CD14-positive monocyte (primary cell): ENCODE results near the gene ATRX. TPM values are rescaled to one million over a fixed set of nuclear protein-coding genes. Genes with fewer than 3 reads are reported as not detected.
"Not testable (repeated sequence)": the region's sequence is repeated elsewhere in the genome, so short reads cannot be mapped to it uniquely, and the experiment has no call there.

Source experiments
- DNase-seq, 3 donors: peaks; one replicate each; pipeline ENCODE4 v3.0.0-alpha.2; 2011 to 2022
- H2AFZ ChIP-seq: 2 replicates; pipeline ENCODE4 v1.6.0; 2012; ENCODE audit warnings: mild to moderate bottlenecking, low read depth, low read length, inconsistent platforms; ENCODE audit not compliant: insufficient read depth, poor library complexity, severe bottlenecking
- H3K27ac ChIP-seq, 2 donors: 1 replicate in 1 of 2; 2 replicates in 1 of 2; pipeline ENCODE4 v1.5.1; 2012 to 2013; ENCODE audit warnings: low read length in 2 of 2, control low read depth in 1 of 2, inconsistent platforms in 1 of 2, low read depth in 1 of 2, mild to moderate bottlenecking in 1 of 2
- H3K27me3 ChIP-seq, 2 donors: one replicate each; pipeline versions ENCODE4 v1.6.0 to v1.6.1; 2011 to 2013; ENCODE audit warnings: low read length in 2 of 2; ENCODE audit not compliant: control insufficient read depth in 2 of 2, insufficient read depth in 2 of 2
- H3K36me3 ChIP-seq, 2 donors: replicated peaks in 1 of 2; 1 replicate in 1 of 2; 2 replicates in 1 of 2; pipeline versions ENCODE4 v1.5.1 to v1.6.1; 2012 to 2013; ENCODE audit warnings: low read length in 2 of 2, control low read depth in 1 of 2, inconsistent platforms in 1 of 2, mild to moderate bottlenecking in 1 of 2; ENCODE audit not compliant: insufficient read depth in 2 of 2, control insufficient read depth in 1 of 2
- H3K4me1 ChIP-seq, 2 donors: 1 replicate in 1 of 2; 2 replicates in 1 of 2; pipeline versions ENCODE4 v1.5.1 to v1.6.1; 2012 to 2013; ENCODE audit warnings: low read length in 2 of 2, control low read depth in 1 of 2, inconsistent platforms in 1 of 2, mild to moderate bottlenecking in 1 of 2, moderate library complexity in 1 of 2; ENCODE audit not compliant: insufficient read depth in 2 of 2, control insufficient read depth in 1 of 2
- H3K4me2 ChIP-seq: replicated peaks from 2 replicates; pipeline ENCODE3; 2012; ENCODE audit warnings: low read length, moderate library complexity, mild to moderate bottlenecking; ENCODE audit not compliant: poor library complexity, severe bottlenecking; ENCODE audit errors: extremely low read depth
- H3K4me3 ChIP-seq, 3 experiments: fragments of 200-600 bp in 1 of 3; sonication (generic) in 1 of 3; replicated peaks in 1 of 3; 1 replicate in 2 of 3; 2 replicates in 1 of 3; pipeline ENCODE4 v1.5.1; 2011 to 2013; ENCODE audit warnings: low read length in 3 of 3, mild to moderate bottlenecking in 3 of 3, control low read depth in 2 of 3, low read depth in 2 of 3, inconsistent platforms in 1 of 3, moderate library complexity in 1 of 3
- H3K79me2 ChIP-seq: 2 replicates; pipeline ENCODE4 v1.6.0; 2012; ENCODE audit warnings: mild to moderate bottlenecking, control low read depth, inconsistent platforms, low read length, moderate library complexity; ENCODE audit not compliant: insufficient read depth
- H3K9ac ChIP-seq: 2 replicates; pipeline ENCODE4 v1.6.0; 2017; ENCODE audit warnings: low read length, mild to moderate bottlenecking; ENCODE audit not compliant: insufficient read depth, poor library complexity, severe bottlenecking
- H3K9me3 ChIP-seq, 2 donors: replicated peaks in 1 of 2; 1 replicate in 1 of 2; 2 replicates in 1 of 2; pipeline versions ENCODE4 v1.5.1 to v1.6.1; 2012 to 2013; ENCODE audit warnings: low read length in 2 of 2, control low read depth in 1 of 2; ENCODE audit not compliant: control insufficient read depth in 1 of 2, insufficient read depth in 1 of 2
- H4K20me1 ChIP-seq: 2 replicates; pipeline ENCODE4 v1.6.0; 2012; ENCODE audit warnings: mild to moderate bottlenecking, low read length, control low read depth, moderate library complexity; ENCODE audit not compliant: insufficient read depth
- H3K27ac Mint-ChIP-seq, 7 donors: one replicate each; pipeline ENCODE4 v1.8.0; 2020; ENCODE audit warnings: mild to moderate bottlenecking in 7 of 7, mixed read lengths in 7 of 7, moderate library complexity in 6 of 7, inconsistent platforms in 2 of 7
- H3K27me3 Mint-ChIP-seq, 3 donors: one replicate each; pipeline ENCODE4 v1.8.0; 2021 to 2022; ENCODE audit warnings: low read depth in 3 of 3, mild to moderate bottlenecking in 3 of 3, mixed read lengths in 3 of 3, moderate library complexity in 3 of 3, inconsistent platforms in 1 of 3
- H3K36me3 Mint-ChIP-seq, 2 donors: one replicate each; pipeline ENCODE4 v1.8.0; 2020; ENCODE audit warnings: mixed read lengths in 2 of 2, inconsistent platforms in 1 of 2, mild to moderate bottlenecking in 1 of 2
- H3K4me1 Mint-ChIP-seq: one replicate; pipeline ENCODE4 v1.8.0; 2020; ENCODE audit warnings: mild to moderate bottlenecking, mixed read lengths
- H3K4me3 Mint-ChIP-seq, 2 donors: one replicate each; pipeline ENCODE4 v1.8.0; 2020; ENCODE audit warnings: mild to moderate bottlenecking in 2 of 2, mixed read lengths in 2 of 2, moderate library complexity in 1 of 2
- H3K9me3 Mint-ChIP-seq, 7 donors: one replicate each; pipeline ENCODE4 v1.8.0; 2020 to 2022; ENCODE audit warnings: mixed read lengths in 7 of 7, mild to moderate bottlenecking in 6 of 7, moderate library complexity in 6 of 7, inconsistent platforms in 2 of 7
- WGBS: methylation state at CpG from one replicate; pipeline ENCODE4 v1.1.5; 2013; ENCODE audit warnings: missing lambda C conversion rate; ENCODE audit not compliant: insufficient coverage; 5-methylcytosine and 5-hydroxymethylcytosine counted together
- intact Hi-C, 2 donors: fragments of 100-400 bp; cut with micrococcal nuclease; formaldehyde crosslinking; loops; one replicate each; pipeline versions ENCODE4 v1.15.0 to v1.15.1; 2023
- polyA plus RNA-seq, 3 donors: library from polyadenylated mRNA; depleted of rRNA in 1 of 3; unstranded in 2 of 3; stranded (reverse) in 1 of 3; fragments of 300-500 nt in 2 of 3; fragments of >200 nt in 1 of 3; fragmentation: Illumina TruSeq in 2 of 3; gene quantifications; 1 replicate in 2 of 3; 2 replicates in 1 of 3; pipeline ENCODE4 v1.2.3, GENCODE V29; 2012 to 2021
- TF ChIP-seq, protein P1 (sequence below): fragments of 200-600 bp; IDR thresholded peaks from one replicate; pipeline ENCODE4 v1.8.0; 2022; ENCODE audit warnings: antibody characterized with exemption, mild to moderate bottlenecking

Gene ATRX
- polyA plus RNA-seq, 3 donors: 8.6 to 18.3 (median 17.3) TPM

DNA sequence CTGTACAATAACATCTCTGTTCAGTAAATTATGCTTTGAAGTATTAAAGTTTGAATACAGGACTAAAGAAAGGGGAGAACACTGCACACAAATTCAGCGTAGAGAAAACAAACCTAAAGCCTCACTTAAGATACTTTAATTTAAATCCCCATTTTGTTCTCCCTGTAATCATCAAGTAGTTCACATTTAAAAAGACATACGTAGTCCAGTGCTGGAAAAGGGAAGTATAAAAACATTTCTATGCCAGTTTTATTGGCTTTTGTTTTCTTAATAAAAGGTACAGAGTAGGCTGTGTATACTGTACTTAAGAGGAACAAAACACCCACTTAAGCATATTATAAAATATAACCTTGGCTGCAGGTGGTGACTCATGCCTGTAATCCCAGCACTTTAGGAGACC is 237.3 kb downstream of the ATRX start:
- H2AFZ ChIP-seq: no peak overlapping the region
- no peak for DNase-seq
- no peak overlapping the region for H3K27ac ChIP-seq
- Mint-ChIP-seq H3K4me3 (no peak overlapping the region), H3K9me3 (peaks cover 0 to 6% (median 3%) of the 10 kb centered on the region in 7 donors), H3K36me3 (peaks cover 8 to 11% of the 10 kb centered on the region in 2 donors), H3K27ac (no peak overlapping the region), H3K27me3 (no peaks in the 10 kb centered on the region), H3K4me1 (peaks cover 10% of the 10 kb centered on the region)
- no peak overlapping the region for H3K4me3 ChIP-seq
- H3K9ac ChIP-seq: no peak overlapping the region
- no peaks in the 10 kb centered on the region for H3K9me3 ChIP-seq
- no peak overlapping the region for H3K4me2 ChIP-seq
- no peaks in the 10 kb centered on the region for H3K79me2 ChIP-seq
- intact Hi-C loops: no loop called here
- no peaks in the 10 kb centered on the region for H3K27me3 ChIP-seq
- H4K20me1 ChIP-seq: no peaks in the 10 kb centered on the region
- peaks cover 3 to 8% of the 10 kb centered on the region in 2 donors for H3K36me3 ChIP-seq
- no CpG with 5 or more reads among the region's 2 CpGs for WGBS
- H3K4me1 ChIP-seq: no peaks in the 10 kb centered on the region
- TF ChIP-seq, protein P1, sequence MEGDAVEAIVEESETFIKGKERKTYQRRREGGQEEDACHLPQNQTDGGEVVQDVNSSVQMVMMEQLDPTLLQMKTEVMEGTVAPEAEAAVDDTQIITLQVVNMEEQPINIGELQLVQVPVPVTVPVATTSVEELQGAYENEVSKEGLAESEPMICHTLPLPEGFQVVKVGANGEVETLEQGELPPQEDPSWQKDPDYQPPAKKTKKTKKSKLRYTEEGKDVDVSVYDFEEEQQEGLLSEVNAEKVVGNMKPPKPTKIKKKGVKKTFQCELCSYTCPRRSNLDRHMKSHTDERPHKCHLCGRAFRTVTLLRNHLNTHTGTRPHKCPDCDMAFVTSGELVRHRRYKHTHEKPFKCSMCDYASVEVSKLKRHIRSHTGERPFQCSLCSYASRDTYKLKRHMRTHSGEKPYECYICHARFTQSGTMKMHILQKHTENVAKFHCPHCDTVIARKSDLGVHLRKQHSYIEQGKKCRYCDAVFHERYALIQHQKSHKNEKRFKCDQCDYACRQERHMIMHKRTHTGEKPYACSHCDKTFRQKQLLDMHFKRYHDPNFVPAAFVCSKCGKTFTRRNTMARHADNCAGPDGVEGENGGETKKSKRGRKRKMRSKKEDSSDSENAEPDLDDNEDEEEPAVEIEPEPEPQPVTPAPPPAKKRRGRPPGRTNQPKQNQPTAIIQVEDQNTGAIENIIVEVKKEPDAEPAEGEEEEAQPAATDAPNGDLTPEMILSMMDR: no peak

DNA sequence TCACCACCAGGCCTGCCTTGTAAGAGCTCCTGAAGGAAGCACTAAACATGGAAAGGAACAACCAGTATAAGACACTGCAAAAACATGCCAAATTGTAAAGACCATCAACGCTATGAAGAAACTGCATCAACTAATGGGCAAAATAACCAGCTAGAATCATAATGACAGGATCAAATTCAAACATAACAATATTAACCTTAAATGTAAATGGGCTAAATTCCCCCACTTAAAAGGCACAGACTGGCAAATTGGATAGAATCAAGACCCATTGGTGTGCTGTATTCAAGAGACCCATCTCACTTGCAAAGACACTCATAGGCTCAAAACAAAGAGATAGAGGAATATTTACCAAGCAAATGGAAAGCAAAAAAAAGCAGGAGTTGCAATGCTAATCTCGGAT is 246.2 kb downstream of the ATRX start:
- H3K27ac Mint-ChIP-seq, H4K20me1 ChIP-seq, H3K36me3 ChIP-seq, H3K4me1 ChIP-seq, DNase-seq, intact Hi-C loops, H3K79me2 ChIP-seq, H3K4me3 Mint-ChIP-seq, H3K4me3 ChIP-seq, H3K4me2 ChIP-seq, H3K9me3 ChIP-seq, H3K27ac ChIP-seq, H3K27me3 ChIP-seq, H3K9ac ChIP-seq, H3K27me3 Mint-ChIP-seq, H2AFZ ChIP-seq, H3K4me1 Mint-ChIP-seq: not testable (repeated sequence)
- Mint-ChIP-seq H3K9me3 (peaks cover 13 to 24% (median 17%) of the 10 kb centered on the region in 7 donors), H3K36me3 (peaks cover 10 to 30% of the 10 kb centered on the region in 2 donors)
- no CpG with 5 or more reads among the region's 2 CpGs for WGBS

DNA sequence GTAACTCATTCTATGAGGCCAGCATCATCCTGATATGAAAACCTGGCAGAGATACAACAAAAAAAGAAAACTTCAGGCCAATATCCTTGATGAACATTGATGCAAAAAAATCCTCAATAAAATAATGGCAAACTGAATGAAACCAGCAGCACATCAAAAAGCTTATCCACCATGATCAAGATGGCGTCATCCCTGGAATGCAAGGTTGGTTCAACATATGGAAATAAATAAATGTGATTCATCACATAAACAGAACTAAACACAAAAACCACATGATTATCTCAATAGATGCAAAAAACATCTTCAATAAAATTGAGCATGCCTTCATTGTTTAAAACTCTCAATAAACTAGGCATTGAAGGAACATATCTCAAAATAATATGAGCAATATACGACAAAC is 254.8 kb downstream of the ATRX start:
- H3K4me2 ChIP-seq, H3K9ac ChIP-seq, H3K79me2 ChIP-seq, H3K27ac Mint-ChIP-seq, DNase-seq, H3K27ac ChIP-seq, H3K4me3 Mint-ChIP-seq, H3K4me3 ChIP-seq, H4K20me1 ChIP-seq, H3K27me3 ChIP-seq, H3K4me1 ChIP-seq, H2AFZ ChIP-seq, H3K27me3 Mint-ChIP-seq, H3K4me1 Mint-ChIP-seq, intact Hi-C loops: not testable (repeated sequence)
- Histone ChIP-seq H3K9me3 (peaks cover 0 to 16% of the 10 kb centered on the region in 2 donors), H3K36me3 (peaks cover 0 to 11% of the 10 kb centered on the region in 2 donors)
- Mint-ChIP-seq H3K9me3 (peaks cover 3 to 19% (median 15%) of the 10 kb centered on the region in 7 donors), H3K36me3 (peaks cover 35 to 46% of the 10 kb centered on the region in 2 donors)
- no CpG with 5 or more reads among the region's 2 CpGs for WGBS
